OCI-LY3 (cell line): ENCODE measurements around the gene SYNPO2L.

Source experiments
- CTCF ChIP-seq: fragments of 200-600, 300-600 bp; sonication (generic); IDR thresholded peaks from 2 replicates; pipeline ENCODE4 v1.5.1; 2014; ENCODE audit warnings: antibody characterized with exemption, low read length, low read depth
- EZH2phosphoT487 ChIP-seq: fragments of 200-600 bp; shearing (Covaris generic); IDR thresholded peaks from 2 replicates; pipeline ENCODE4 v1.6.1; 2018; ENCODE audit warnings: antibody characterized with exemption, mixed run types, low read depth

DNA sequence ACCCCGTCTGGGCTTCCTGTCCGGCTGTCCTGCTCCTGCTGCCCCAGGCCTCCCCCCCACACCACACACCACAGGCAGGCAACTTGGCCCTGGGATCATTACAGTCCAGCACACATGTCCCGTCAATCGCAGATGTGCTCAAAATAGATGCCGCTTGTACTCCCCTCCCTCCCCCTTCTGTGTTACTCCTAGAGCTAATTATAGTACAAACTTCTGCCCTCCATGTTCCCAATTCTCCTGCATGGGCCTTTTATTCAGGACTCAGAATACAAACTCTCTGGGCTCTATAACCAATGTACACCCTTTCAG, at the start of gene SYNPO2L:
- TF ChIP-seq CTCF (no peak), EZH2phosphoT487 (no peak)
